ENCODE results near the gene RASD1. TPM values are rescaled to one million over a fixed set of nuclear protein-coding genes. Genes with fewer than 3 reads are reported as not detected.

RASD1 gene
- total RNA-seq, 1 donor from 2014 or later = 0.31 TPM

DNA sequence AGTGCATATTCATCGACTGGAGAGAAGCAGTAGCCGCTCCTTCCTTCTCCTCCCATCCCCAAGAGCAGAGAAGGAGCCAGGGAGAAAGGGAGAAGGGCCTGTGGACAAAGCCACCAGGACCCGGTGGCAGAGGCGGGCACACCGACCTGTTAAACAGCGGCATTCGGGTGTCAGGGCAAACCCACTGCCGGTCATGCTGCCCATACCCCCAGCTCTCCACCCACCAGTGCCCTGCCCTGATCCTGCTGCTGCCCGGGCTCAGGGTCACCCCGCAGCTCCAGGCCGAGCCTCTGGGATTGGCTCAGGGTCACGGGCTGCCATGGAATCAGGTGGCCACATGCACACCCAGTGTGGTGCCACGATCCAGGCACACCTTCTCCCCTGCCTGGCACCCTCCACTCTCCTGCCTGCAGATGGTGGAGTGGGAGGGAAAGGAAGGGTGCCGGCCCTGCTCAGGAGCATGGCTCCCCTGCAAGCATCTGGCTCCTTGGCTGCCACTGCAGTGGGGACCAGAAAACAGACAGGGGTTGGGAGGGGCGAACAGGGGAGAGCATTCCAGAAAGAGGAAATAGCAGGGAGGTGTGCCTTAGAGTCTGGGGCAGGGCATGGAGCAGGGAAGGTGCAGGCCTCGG, 18.3 kb upstream of the RASD1 start:
- Mint-ChIP-seq H3K36me3 (ENCODE audit: low read depth, unreplicated experiment) (no peaks in the 10 kb centered on the region), H3K9me3 (ENCODE audit: unreplicated experiment) (no peaks in the 10 kb centered on the region), H3K4me1 (ENCODE audit: unreplicated experiment) (peaks cover 5% of the 10 kb centered on the region), H3K4me3 (ENCODE audit: unreplicated experiment) (no peak overlapping the region), H3K27me3 (ENCODE audit: unreplicated experiment) (peaks cover 18% of the 10 kb centered on the region), H3K27ac (ENCODE audit: unreplicated experiment) (no peak overlapping the region)
- TF ChIP-seq, protein P1, sequence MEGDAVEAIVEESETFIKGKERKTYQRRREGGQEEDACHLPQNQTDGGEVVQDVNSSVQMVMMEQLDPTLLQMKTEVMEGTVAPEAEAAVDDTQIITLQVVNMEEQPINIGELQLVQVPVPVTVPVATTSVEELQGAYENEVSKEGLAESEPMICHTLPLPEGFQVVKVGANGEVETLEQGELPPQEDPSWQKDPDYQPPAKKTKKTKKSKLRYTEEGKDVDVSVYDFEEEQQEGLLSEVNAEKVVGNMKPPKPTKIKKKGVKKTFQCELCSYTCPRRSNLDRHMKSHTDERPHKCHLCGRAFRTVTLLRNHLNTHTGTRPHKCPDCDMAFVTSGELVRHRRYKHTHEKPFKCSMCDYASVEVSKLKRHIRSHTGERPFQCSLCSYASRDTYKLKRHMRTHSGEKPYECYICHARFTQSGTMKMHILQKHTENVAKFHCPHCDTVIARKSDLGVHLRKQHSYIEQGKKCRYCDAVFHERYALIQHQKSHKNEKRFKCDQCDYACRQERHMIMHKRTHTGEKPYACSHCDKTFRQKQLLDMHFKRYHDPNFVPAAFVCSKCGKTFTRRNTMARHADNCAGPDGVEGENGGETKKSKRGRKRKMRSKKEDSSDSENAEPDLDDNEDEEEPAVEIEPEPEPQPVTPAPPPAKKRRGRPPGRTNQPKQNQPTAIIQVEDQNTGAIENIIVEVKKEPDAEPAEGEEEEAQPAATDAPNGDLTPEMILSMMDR (IDR thresholded peaks at IDR 0.05; ENCODE audit: unreplicated experiment) = no peak
- DNase-seq (ENCODE audit: low spot score) = no peak

DNA sequence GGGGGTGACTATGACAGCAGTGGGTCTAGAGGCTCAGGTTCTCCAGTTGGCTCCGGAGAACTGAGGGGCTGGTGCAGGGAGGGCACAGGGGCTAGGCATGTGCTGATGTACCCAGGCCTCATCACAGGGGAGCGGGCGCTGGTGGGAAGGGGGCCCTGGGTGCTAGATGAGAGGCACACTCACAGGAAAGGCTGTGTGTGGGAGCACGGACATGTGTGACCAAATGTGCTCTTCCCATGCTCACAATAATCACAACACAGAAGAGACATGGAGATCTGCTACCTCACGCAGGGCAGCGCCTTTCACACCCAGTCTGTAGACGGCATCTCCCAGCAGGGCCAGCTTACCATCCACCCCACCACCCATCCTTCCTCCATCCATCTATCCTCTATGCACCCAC, 17.4 kb upstream of the RASD1 start:
- DNase-seq (ENCODE audit: low spot score) = no peak
- peaks cover 5% of the 10 kb centered on the region for H3K4me1 Mint-ChIP-seq (ENCODE audit: unreplicated experiment)
- H3K27ac Mint-ChIP-seq (ENCODE audit: unreplicated experiment) = no peak overlapping the region
- H3K36me3 Mint-ChIP-seq (ENCODE audit: low read depth, unreplicated experiment) = no peaks in the 10 kb centered on the region
- peaks cover 14% of the 10 kb centered on the region for H3K27me3 Mint-ChIP-seq (ENCODE audit: unreplicated experiment)
- H3K9me3 Mint-ChIP-seq (ENCODE audit: unreplicated experiment) = no peaks in the 10 kb centered on the region
- TF ChIP-seq, protein P1 (IDR thresholded peaks at IDR 0.05; ENCODE audit: unreplicated experiment) = no peak
- no peak overlapping the region for H3K4me3 Mint-ChIP-seq (ENCODE audit: unreplicated experiment)

DNA sequence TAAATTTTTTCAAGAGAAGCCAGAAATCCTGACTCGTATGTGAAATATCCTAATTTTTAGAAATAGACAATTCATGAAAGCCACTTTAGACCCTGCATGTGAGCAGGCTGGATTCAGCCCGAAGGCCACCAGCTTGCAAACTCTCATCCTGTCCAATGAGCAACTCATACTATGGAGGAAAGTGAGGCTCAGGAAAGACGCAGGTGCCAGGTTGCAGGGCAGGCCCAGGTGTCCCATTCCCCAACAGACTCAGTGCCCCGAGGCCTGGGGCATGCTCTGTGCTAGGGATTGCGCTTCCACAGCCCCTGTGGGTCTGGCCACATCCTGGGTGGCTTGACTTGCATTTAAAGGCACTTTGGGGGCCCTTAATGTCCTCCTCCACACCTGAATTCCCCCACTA, 16.7 kb upstream of the RASD1 start:
- no peaks in the 10 kb centered on the region for H3K9me3 Mint-ChIP-seq (ENCODE audit: unreplicated experiment)
- peaks cover 14% of the 10 kb centered on the region for H3K27me3 Mint-ChIP-seq (ENCODE audit: unreplicated experiment)
- no peak overlapping the region for H3K27ac Mint-ChIP-seq (ENCODE audit: unreplicated experiment)
- no peaks in the 10 kb centered on the region for H3K36me3 Mint-ChIP-seq (ENCODE audit: low read depth, unreplicated experiment)
- H3K4me1 Mint-ChIP-seq (ENCODE audit: unreplicated experiment) = peaks cover 5% of the 10 kb centered on the region
- DNase-seq (ENCODE audit: low spot score) = no peak
- TF ChIP-seq, protein P1 (IDR thresholded peaks at IDR 0.05; ENCODE audit: unreplicated experiment) = no peak
- H3K4me3 Mint-ChIP-seq (ENCODE audit: unreplicated experiment) = no peak overlapping the region

DNA sequence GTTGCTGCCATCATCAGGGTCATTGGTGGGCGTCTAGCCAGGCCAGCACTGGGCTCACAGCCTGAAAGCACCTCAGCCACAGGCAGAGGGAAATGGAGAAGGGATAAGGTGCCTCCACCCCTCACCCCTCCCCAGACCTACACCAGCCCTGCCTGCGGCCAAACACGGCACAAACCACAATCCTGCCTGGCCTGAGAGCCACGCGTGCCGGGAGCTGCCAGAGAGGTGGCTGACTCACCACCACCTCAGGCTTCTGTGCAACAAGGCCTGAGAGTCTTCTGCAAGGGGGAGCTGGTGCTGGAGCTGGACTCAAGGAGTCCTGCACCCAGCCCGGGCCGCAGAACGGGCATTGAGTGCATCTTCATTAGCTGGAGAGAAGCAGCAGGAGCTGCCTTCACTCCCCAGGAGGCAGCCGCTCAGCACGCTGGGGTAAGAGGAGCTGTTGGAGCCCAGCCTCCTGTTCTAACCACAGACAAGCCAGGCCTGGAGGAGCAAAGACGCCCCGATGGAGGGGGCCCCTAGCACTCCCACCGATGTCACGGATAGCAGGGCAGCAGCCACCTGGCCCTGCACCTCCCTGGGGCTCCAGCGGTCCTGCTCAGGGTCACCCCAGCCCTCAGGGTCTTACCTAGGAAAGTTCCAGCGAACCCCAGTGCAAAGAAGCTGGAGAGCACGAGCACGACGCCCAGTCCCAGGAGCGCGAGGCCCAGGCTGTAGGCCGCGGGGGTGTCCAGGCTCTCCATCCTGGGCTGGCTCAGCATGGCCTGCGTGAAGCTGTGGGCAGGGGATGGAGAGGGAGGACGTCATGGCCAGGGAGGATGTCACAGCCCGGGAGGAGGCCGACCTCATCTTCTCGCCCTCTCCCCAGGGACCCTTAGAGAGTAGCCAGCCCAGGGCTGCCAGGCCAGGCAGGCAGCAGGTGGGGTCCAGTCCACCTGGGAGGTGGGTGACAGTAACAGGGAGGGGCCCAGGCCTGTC, 16.0 kb upstream of the RASD1 start:
- Mint-ChIP-seq H3K36me3 (ENCODE audit: low read depth, unreplicated experiment) (no peaks in the 10 kb centered on the region), H3K4me1 (ENCODE audit: unreplicated experiment) (peaks cover 5% of the 10 kb centered on the region), H3K9me3 (ENCODE audit: unreplicated experiment) (no peaks in the 10 kb centered on the region), H3K27ac (ENCODE audit: unreplicated experiment) (no peak overlapping the region), H3K4me3 (ENCODE audit: unreplicated experiment) (no peak overlapping the region), H3K27me3 (ENCODE audit: unreplicated experiment) (peaks cover 14% of the 10 kb centered on the region)
- TF ChIP-seq, protein P1 (IDR thresholded peaks at IDR 0.05; ENCODE audit: unreplicated experiment) = no peak
- no peak for DNase-seq (ENCODE audit: low spot score)
